A673 (cell line): Measurements from ENCODE around the gene TELO2. TPM values are rescaled to one million over a fixed set of nuclear protein-coding genes. Genes with fewer than 3 reads are reported as not detected.

Experiments
- BruUV-seq: library from RNA; stranded (reverse); fragments of 400-500 nt; replicated peaks from 2 replicates; lab custom pipeline; 2021; lab: Mats Ljungman, UMichigan
- CTCF ChIA-PET: fragments of 300-600 bp; sonication (Branson Sonifier 250); formaldehyde crosslinking; loops from one replicate; lab custom pipeline; 2022; ENCODE audit warnings: antibody characterized with exemption; lab: Charles Lee
- POLR2A ChIA-PET: fragments of 300-600 bp; sonication (Branson Sonifier 250); formaldehyde crosslinking; loops from one replicate; lab custom pipeline; 2022; ENCODE audit warnings: antibody characterized with exemption; ENCODE audit not compliant: low non-redundant PET; lab: Charles Lee
- DNase-seq: peaks from one replicate; pipeline ENCODE4 v3.0.0-alpha.2; 2015; ENCODE audit warnings: low spot score
- H3K27ac ChIP-seq: fragments of 200-600 bp; sonication (generic); 2 replicates; pipeline ENCODE4 v1.5.1; 2016; ENCODE audit warnings: mixed run types, low read depth, mild to moderate bottlenecking, mixed read lengths, antibody characterized with exemption, low read length; ENCODE audit not compliant: poor library complexity, severe bottlenecking
- H3K27me3 ChIP-seq: fragments of 200-600 bp; sonication (generic); replicated peaks from 2 replicates; pipeline ENCODE4 v1.6.1; 2017; ENCODE audit warnings: mixed run types, low read depth, mild to moderate bottlenecking, mixed read lengths, antibody characterized with exemption, low read length; ENCODE audit not compliant: insufficient read depth, poor library complexity
- H3K36me3 ChIP-seq: fragments of 200-600 bp; sonication (generic); 2 replicates; pipeline ENCODE4 v1.6.1; 2016; ENCODE audit warnings: mixed run types, mild to moderate bottlenecking, mixed read lengths, antibody characterized with exemption, low read length; ENCODE audit not compliant: insufficient read depth, poor library complexity, severe bottlenecking
- H3K4me1 ChIP-seq: fragments of 200-600 bp; sonication (generic); 2 replicates; pipeline ENCODE4 v1.6.1; 2017; ENCODE audit warnings: mixed run types, mild to moderate bottlenecking, mixed read lengths, antibody characterized with exemption, low read length; ENCODE audit not compliant: insufficient read depth, poor library complexity, severe bottlenecking
- H3K4me3 ChIP-seq: fragments of 200-600 bp; sonication (generic); 2 replicates; pipeline ENCODE4 v1.5.1; 2016; ENCODE audit warnings: low read depth, mixed run types, mild to moderate bottlenecking, mixed read lengths, low read length; ENCODE audit not compliant: poor library complexity, severe bottlenecking
- H3K9me3 ChIP-seq: fragments of 200-600 bp; sonication (generic); 2 replicates; pipeline ENCODE4 v1.6.1; 2016; ENCODE audit warnings: mixed run types, low read depth, mild to moderate bottlenecking, mixed read lengths, antibody characterized with exemption, low read length; ENCODE audit not compliant: poor library complexity, severe bottlenecking
- EZH2 ChIP-seq: fragments of 200-600 bp; sonication (generic); IDR thresholded peaks from 2 replicates; pipeline ENCODE4 v1.6.1; 2017; ENCODE audit warnings: borderline replicate concordance, low read depth, mild to moderate bottlenecking, mixed read lengths, antibody characterized with exemption, low read length; ENCODE audit not compliant: poor library complexity, severe bottlenecking
- intact Hi-C: fragments of 100-400 bp; cut with micrococcal nuclease; formaldehyde crosslinking; loops from one replicate; pipeline ENCODE4 v1.10.0; 2022; ENCODE audit not compliant: unreplicated experiment
- total RNA-seq: library from RNA; stranded (reverse); gene quantifications from 2 replicates; pipeline ENCODE4 v1.2.3, GENCODE V29; 2021
- TF ChIP-seq, protein P1 (sequence below): fragments of 300-800, 200-600 bp; sonication (generic); conservative IDR thresholded peaks from 2 replicates; pipeline ENCODE4 v1.5.1; 2017; ENCODE audit warnings: low read depth, mild to moderate bottlenecking, antibody characterized with exemption, low read length, moderate library complexity, mixed read lengths

TELO2 gene
- total RNA-seq, 1 experiment from 2014 or later: 67.0 TPM

DNA sequence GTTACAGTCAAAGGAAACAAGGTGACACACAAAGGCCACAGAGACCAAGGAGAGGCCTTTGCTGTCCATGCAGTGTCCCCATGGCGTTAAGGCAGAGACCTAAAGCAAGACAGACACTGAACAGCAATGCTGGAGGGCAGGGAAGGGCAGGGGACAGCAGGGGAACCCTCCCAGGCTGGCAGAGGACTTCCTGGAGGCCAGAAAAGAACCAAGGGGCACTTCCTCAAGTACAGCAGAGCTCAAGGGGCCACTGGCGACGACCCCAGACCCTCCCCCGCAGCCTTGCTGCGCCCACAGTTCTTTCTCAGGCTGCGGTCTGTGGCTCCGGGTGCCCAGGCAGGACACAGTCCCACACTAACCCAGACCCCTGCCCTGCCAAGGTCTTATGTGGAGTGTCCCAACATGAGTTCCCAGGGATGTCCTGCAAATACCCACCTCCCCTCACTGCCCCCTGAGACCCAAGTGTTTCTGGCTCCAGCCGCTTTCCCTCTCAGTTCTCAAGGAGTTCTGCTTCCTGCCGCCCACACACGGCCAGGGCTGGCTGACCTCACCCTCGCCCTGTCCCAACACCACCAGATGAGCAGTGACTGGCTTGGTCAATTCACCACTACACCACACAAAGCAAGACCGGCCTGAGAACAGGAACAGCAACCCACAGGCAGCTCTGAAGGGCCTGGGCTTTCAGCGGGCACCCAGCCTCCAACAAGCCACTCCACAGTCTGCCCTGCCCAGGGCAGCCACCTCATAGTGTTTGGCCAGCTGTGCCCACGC is 22.5 kb upstream of the TELO2 start:
- Histone ChIP-seq H3K27me3 (no peaks in the 10 kb centered on the region), H3K9me3 (no peaks in the 10 kb centered on the region), H3K36me3 (no peaks in the 10 kb centered on the region), H3K27ac (no peak overlapping the region), H3K4me3 (no peak overlapping the region), H3K4me1 (peaks cover 9% of the 10 kb centered on the region)
- no peak for DNase-seq
- TF ChIP-seq, protein P1, sequence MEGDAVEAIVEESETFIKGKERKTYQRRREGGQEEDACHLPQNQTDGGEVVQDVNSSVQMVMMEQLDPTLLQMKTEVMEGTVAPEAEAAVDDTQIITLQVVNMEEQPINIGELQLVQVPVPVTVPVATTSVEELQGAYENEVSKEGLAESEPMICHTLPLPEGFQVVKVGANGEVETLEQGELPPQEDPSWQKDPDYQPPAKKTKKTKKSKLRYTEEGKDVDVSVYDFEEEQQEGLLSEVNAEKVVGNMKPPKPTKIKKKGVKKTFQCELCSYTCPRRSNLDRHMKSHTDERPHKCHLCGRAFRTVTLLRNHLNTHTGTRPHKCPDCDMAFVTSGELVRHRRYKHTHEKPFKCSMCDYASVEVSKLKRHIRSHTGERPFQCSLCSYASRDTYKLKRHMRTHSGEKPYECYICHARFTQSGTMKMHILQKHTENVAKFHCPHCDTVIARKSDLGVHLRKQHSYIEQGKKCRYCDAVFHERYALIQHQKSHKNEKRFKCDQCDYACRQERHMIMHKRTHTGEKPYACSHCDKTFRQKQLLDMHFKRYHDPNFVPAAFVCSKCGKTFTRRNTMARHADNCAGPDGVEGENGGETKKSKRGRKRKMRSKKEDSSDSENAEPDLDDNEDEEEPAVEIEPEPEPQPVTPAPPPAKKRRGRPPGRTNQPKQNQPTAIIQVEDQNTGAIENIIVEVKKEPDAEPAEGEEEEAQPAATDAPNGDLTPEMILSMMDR: no peak
- TF ChIP-seq EZH2: no peak
- BruUV-seq: no TSS peak
- intact Hi-C loops: no loop called here
- ChIA-PET POLR2A (no interaction called here), CTCF (no interaction called here)

GRCh38 chr16:1471569-1472194 is 21.5 kb upstream of the TELO2 start:
- ChIA-PET POLR2A (no interaction called here), CTCF (no interaction called here)
- Histone ChIP-seq H3K4me1 (peaks cover 11% of the 10 kb centered on the region), H3K9me3 (no peaks in the 10 kb centered on the region), H3K4me3 (no peak overlapping the region), H3K36me3 (no peaks in the 10 kb centered on the region), H3K27ac (no peak overlapping the region), H3K27me3 (no peaks in the 10 kb centered on the region)
- TF ChIP-seq, protein P1: no peak
- no peak for TF ChIP-seq EZH2
- no peak for DNase-seq
- intact Hi-C loops: no loop called here
- BruUV-seq: no TSS peak

DNA sequence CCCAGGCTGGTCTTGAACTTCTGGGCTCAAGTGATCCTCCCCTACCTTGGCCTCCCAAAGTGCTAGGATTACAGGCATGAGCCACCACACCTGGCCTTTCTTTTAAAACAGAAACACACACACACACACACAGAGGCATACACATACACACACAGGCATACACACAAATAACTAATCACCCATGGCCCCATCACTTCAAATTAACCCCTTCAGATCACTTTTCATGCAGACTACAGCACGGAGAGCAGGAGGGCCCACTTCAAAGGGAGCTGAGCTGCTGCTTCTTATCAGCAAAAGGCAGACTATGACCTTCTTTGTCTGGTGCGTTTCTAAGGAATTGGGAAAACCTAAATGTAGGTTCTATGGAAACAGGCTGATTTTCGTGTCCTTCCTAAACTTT is 20.2 kb upstream of the TELO2 start:
- no TSS peak for BruUV-seq
- TF ChIP-seq, protein P1: no peak
- no peak for TF ChIP-seq EZH2
- POLR2A ChIA-PET: no interaction called here
- intact Hi-C loops: no loop called here
- Histone ChIP-seq H3K4me1 (peaks cover 11% of the 10 kb centered on the region), H3K9me3 (no peaks in the 10 kb centered on the region), H3K4me3 (no peak overlapping the region), H3K27ac (no peak overlapping the region), H3K27me3 (no peaks in the 10 kb centered on the region), H3K36me3 (no peaks in the 10 kb centered on the region)
- CTCF ChIA-PET: no interaction called here
- no peak for DNase-seq
